ENCODE results near the gene TKT. TPM values are rescaled to one million over a fixed set of nuclear protein-coding genes. Genes with fewer than 3 reads are reported as not detected.

TKT gene
- total RNA-seq, 1 experiment from 2014 or later: 186 TPM

DNA sequence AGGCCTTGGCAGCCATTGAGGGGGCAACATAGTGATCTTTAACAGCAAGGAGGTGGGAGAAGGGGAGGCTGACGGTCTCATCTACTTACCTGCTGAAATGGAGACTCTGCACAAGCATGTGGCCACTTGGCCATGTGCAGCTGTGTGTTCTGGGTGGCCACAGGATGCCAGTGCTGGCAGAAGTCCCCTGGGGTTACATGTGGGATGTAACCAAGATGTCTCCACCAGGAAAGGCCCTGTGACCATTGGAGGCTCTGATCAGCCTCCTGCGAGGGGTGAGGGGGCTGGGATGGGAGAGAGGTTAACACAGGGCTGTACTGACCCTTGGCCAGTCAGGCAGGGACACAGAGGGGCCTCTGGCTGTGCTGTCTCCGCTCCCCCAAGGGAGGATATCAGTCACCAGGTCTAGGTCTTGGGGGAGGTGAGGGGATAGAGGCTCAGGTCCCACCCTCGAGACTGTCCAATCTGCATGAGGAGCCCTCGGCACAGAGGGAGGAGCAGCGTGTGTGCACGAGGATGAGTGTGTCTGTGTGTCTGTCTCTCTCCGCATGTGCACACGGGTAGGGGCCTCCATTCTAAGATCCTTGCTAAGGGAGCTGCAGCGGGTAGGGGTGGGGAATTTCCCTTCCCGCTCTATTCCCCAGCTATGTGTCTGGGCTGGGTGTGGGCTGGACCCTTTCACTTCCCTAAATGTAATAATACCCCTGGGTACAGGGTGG lies 75.4 kb downstream of the TKT start:
- POLR2A ChIA-PET (ENCODE audit: low non-redundant PET): no interaction called here
- no peak for TF ChIP-seq EZH2 (IDR thresholded peaks at IDR 0.05; ENCODE audit: borderline replicate concordance, low read depth, low read length, poor library complexity, severe bottlenecking)
- TF ChIP-seq, protein P1, sequence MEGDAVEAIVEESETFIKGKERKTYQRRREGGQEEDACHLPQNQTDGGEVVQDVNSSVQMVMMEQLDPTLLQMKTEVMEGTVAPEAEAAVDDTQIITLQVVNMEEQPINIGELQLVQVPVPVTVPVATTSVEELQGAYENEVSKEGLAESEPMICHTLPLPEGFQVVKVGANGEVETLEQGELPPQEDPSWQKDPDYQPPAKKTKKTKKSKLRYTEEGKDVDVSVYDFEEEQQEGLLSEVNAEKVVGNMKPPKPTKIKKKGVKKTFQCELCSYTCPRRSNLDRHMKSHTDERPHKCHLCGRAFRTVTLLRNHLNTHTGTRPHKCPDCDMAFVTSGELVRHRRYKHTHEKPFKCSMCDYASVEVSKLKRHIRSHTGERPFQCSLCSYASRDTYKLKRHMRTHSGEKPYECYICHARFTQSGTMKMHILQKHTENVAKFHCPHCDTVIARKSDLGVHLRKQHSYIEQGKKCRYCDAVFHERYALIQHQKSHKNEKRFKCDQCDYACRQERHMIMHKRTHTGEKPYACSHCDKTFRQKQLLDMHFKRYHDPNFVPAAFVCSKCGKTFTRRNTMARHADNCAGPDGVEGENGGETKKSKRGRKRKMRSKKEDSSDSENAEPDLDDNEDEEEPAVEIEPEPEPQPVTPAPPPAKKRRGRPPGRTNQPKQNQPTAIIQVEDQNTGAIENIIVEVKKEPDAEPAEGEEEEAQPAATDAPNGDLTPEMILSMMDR (conservative IDR thresholded peaks at IDR 0.05; ENCODE audit: low read depth, low read length): no peak
- Histone ChIP-seq H3K4me3 (ENCODE audit: low read depth, low read length, poor library complexity, severe bottlenecking) (no peak overlapping the region), H3K36me3 (ENCODE audit: insufficient read depth, low read length, poor library complexity, severe bottlenecking) (no peaks in the 10 kb centered on the region), H3K9me3 (ENCODE audit: low read depth, low read length, poor library complexity, severe bottlenecking) (no peaks in the 10 kb centered on the region), H3K27me3 (replicated peaks; ENCODE audit: insufficient read depth, low read depth, low read length, poor library complexity) (no peaks in the 10 kb centered on the region), H3K4me1 (ENCODE audit: insufficient read depth, low read length, poor library complexity, severe bottlenecking) (no peaks in the 10 kb centered on the region), H3K27ac (ENCODE audit: low read depth, low read length, poor library complexity, severe bottlenecking) (no peak overlapping the region)
- CTCF ChIA-PET: no interaction called here
- DNase-seq (ENCODE audit: low spot score): no peak
- intact Hi-C loops (cut with micrococcal nuclease; ENCODE audit: unreplicated experiment): no loop called here
- BruUV-seq (replicated peaks): no TSS peak

DNA sequence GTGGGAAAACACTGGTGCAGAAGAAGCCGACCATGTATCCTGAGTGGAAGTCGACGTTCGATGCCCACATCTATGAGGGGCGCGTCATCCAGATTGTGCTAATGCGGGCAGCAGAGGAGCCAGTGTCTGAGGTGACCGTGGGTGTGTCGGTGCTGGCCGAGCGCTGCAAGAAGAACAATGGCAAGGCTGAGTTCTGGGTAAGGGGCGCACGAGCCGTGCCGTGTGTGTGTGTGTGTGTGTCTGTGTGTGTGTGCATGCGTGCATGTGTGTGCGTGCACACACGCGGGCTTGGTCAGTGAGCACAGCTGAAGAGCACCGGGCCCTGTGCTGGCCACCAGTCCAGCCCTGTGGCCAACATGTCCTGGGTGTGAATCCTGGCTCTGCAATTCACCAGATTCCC lies 76.2 kb downstream of the TKT start:
- DNase-seq (ENCODE audit: low spot score): no peak
- H3K4me3 ChIP-seq (ENCODE audit: low read depth, low read length, poor library complexity, severe bottlenecking): no peak overlapping the region
- ChIA-PET POLR2A (ENCODE audit: low non-redundant PET) (no interaction called here), CTCF (no interaction called here)
- no TSS peak for BruUV-seq (replicated peaks)
- H3K27ac ChIP-seq (ENCODE audit: low read depth, low read length, poor library complexity, severe bottlenecking): no peak overlapping the region
- TF ChIP-seq EZH2 (IDR thresholded peaks at IDR 0.05; ENCODE audit: borderline replicate concordance, low read depth, low read length, poor library complexity, severe bottlenecking): no peak
- TF ChIP-seq, protein P1 (conservative IDR thresholded peaks at IDR 0.05; ENCODE audit: low read depth, low read length): no peak
- H3K27me3 ChIP-seq (replicated peaks; ENCODE audit: insufficient read depth, low read depth, low read length, poor library complexity): no peaks in the 10 kb centered on the region
- H3K9me3 ChIP-seq (ENCODE audit: low read depth, low read length, poor library complexity, severe bottlenecking): no peaks in the 10 kb centered on the region
- H3K4me1 ChIP-seq (ENCODE audit: insufficient read depth, low read length, poor library complexity, severe bottlenecking): no peaks in the 10 kb centered on the region
- H3K36me3 ChIP-seq (ENCODE audit: insufficient read depth, low read length, poor library complexity, severe bottlenecking): no peaks in the 10 kb centered on the region
- intact Hi-C loops (cut with micrococcal nuclease; ENCODE audit: unreplicated experiment): no loop called here

DNA sequence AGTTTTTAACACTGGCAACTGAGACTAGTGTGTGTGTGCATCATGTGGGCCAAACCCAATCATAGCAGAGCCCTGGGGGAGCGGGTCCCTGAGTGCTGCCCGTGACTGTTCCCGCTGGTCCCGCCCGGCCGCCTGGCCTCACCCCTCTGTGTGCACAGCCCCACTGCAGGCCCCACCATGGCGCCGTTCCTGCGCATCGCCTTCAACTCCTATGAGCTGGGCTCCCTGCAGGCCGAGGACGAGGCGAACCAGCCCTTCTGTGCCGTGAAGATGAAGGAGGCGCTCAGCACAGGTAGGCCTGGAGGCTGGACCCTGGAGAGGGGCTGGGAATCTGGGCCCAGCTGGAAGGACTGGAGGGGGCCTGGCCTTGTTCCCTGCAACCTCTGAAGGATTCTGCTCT lies 77.6 kb downstream of the TKT start:
- Histone ChIP-seq H3K27me3 (replicated peaks; ENCODE audit: insufficient read depth, low read depth, low read length, poor library complexity) (no peaks in the 10 kb centered on the region), H3K27ac (ENCODE audit: low read depth, low read length, poor library complexity, severe bottlenecking) (no peak overlapping the region), H3K4me3 (ENCODE audit: low read depth, low read length, poor library complexity, severe bottlenecking) (no peak overlapping the region), H3K4me1 (ENCODE audit: insufficient read depth, low read length, poor library complexity, severe bottlenecking) (no peaks in the 10 kb centered on the region), H3K9me3 (ENCODE audit: low read depth, low read length, poor library complexity, severe bottlenecking) (no peaks in the 10 kb centered on the region), H3K36me3 (ENCODE audit: insufficient read depth, low read length, poor library complexity, severe bottlenecking) (no peaks in the 10 kb centered on the region)
- TF ChIP-seq EZH2 (IDR thresholded peaks at IDR 0.05; ENCODE audit: borderline replicate concordance, low read depth, low read length, poor library complexity, severe bottlenecking): no peak
- TF ChIP-seq, protein P1 (conservative IDR thresholded peaks at IDR 0.05; ENCODE audit: low read depth, low read length): no peak
- intact Hi-C loops (cut with micrococcal nuclease; ENCODE audit: unreplicated experiment): no loop called here
- POLR2A ChIA-PET (ENCODE audit: low non-redundant PET): no interaction called here
- DNase-seq (ENCODE audit: low spot score): no peak
- no TSS peak for BruUV-seq (replicated peaks)
- CTCF ChIA-PET: no interaction called here

All from A673 (cell line).